NCI-H1105 treated with DMSO at 0.1 percent for 48 hours (cell line): ENCODE data around the gene ICOSLG.
"Not testable (repeated sequence)": the region's sequence is repeated elsewhere in the genome, so short reads cannot be mapped to it uniquely, and the experiment has no call there.

Source experiments
- DNase-seq: peaks from one replicate; lab custom pipeline; 2025; lab: John Stamatoyannopoulos, UW

The ICOSLG gene

DNA sequence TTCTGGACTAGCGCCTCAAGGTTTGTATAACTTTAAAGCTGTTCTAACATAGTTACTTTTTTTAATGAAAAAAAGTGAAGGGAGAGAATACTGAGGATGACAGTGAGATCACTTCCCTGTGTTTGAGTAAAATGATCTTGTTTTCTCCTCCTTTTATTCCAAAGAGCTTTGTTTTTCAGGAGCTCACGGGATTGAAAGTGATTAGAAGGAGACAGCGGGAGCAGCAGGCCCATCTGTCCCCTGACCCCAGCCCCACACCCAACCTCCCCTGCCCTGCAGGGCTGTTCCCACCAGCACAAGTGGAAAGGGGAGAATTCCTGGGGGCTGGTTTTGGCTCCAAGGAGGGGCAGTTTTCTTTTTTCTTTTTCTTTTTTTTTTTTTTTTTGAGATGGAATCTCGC, 23.0 kb upstream of the ICOSLG start:
- no peak for DNase-seq

DNA sequence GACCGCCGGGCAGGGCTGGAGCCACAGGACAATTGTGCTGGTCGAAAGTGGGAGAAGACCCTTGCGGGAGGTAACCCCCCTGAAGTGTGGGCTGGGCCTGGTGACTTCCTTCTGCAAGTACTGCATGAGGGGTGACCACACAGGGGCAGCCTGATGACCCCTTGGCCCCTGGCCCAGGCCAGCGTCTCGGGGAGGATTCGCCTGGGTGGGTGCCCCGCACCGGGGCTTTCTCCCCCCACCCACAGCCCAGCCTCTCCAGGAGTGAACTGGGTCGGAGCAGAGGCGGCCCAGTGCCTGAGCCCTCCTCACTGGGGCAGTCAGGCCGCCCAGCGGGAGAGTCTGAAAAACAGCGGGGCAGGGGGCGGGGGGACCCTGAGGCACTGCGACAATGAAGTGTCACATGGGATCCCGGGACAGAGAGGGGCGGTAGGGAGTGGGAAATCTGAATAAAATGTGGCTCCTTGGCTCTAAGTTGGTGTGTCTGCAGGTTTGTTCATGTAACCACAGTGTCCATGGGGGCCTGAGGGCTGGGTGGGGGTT, 22.5 kb upstream of the ICOSLG start:
- DNase-seq, result no peak

DNA sequence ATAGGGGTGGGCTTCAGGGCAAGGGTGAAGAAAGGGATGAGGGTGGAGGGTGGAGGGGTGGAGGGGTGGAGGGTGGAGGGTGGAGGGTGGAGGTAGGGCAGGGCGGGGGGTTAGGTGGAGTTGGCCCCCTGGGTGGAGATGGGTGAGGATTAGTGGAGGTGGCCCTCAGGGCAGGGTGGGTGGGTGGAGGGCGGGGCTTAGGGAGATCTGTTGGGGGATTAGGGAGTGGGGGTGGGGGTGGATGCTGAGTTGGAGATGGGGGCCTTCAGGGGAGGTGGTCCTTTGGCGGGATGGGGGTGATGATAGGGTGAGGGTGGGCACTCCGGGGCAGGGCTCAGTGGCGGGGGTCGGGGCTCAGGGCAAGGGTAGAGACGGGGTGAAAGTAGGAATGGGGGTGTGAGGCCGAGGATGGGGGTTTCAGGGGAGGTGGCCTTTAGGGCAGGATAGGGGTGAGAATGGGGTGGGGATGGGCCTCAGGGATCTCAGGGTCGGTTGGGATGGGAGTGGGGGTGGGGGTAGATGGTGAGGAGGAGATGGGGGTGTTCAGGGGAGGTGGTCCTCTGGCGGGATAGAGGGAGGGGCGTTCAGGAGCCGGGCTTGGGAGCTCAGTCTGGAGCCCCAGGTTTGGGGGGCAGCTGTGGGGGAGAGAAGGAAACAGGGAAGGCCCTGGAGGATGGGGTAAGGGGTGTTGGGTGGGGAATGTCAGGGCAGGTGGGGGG, 21.8 kb upstream of the ICOSLG start:
- no peak for DNase-seq

DNA sequence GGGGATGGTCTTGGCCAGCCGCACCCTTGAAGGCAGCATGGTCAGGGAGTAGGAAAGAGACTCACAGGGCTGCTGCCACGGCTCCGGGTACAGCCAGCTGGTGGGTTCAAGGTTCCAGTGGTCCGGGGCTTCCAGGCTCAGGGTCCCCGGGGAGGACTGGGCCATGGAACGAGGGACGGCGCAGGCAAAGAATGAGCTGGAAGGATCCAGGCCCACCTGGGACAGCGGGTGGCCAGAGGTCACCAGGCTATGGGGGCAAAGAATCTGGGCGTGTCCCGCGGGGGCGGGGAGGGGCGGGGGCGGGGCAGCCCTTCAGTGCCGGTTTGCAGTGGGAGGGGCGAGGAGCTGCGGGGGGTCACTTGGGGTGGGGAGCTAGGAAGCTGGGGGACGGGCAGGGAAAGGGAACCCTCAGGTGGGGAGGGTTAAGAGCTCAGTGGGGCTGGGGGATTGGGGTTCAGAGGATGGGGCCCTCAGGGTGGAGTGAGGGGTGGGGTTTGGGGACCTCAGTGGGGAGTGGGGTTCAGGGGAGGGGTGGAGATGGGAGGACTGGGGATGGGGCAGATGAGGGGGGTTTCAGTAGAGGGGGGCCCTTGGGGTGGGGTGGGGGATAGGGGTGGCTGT, 21.0 kb upstream of the ICOSLG start, which contains the start of gene DNMT3L:
DNMT3L (minus strand) TSS at position 223 of the 621 bp plus-strand sequence. CDS start 638 bp downstream, outside the sequence.
- no peak for DNase-seq

DNA sequence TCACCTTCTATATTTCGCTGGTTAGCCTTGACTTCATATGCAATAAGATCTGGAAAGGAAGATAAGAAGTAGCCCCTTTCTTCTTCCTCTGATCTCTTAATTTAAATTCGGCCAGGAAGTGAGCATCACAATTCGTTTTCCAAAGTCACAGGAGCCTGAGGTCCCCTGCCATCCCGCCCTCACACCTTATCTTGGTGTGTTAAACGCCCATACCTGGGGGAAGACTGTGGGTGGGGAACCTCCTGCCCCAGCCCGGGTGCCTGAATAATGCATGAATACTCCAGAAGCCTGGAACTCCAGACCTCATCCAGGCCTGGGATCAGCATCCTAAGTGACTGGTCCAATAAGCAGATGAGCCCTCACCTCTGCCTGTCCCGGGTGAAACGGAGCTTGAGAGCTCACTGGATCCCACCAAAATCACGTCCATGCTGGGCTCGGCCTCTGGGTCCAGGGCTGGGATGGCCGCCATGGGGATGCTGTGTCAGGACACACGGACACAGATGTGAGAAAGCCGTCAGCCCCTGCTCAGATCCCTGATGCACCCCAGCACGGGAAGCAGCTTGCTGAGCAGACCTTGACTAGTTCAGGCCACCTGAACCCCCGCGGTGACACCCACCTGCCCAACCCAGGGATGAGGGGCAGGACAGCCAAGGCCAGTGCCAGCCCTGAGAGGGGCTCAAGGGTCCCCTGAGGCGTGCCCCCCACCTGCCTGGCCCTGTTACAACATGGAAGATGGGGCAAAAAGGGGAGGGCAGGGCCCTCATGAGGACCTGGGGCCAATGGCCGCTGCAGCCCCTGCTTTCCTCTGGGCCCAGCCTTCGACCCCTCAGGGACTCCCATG, 20.3 kb upstream of the ICOSLG start:
- DNase-seq, result no peak

DNA sequence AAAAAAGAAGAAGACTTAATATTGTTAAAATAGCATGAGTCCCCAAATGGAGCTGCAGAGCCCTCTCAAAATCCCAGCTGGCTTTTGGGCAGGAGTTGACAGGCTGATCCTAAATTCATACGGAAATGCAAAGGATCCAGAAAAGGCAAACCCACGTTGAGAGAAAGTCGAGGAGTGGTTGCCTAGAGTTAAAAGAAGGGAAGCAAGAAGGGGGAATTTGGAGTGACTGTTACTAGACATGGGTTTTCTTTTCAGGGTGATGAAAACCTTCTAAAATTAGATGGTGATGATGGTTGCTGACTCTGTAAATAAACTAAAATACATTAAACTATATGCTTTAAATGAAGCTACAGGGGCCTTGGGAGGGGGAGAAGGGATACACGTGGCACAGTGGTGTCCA, 19.3 kb upstream of the ICOSLG start:
- no peak for DNase-seq

DNA sequence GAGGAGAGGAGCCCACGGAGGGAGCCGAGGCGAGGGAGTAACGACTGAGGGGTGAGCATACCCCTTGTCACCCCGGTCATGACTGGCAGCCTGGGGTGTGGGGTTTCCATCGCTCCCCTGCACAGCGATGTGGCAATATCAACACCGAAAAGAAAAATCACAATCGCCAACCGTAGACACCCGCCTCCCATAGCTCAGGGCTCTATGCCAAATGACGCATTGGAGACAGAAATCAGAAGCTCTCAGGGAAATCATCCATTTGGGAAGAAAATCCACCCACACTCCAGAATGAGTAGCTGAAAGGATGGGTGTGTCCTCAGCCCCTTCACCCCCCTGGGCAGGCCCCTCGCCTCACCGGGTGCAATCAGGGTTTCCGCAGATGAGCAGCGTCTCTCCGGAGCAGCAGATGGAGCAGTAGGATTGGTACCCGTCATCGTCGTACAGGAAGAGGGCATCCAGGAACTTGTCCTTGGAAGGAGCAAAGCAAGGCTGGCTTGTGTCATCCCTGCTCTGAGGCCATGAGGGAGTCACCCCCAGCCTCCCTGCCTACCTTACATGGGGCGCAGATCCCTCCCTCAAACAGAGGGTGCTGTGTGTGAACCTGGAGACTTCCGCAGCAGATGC, 18.5 kb upstream of the ICOSLG start:
- no peak for DNase-seq

DNA sequence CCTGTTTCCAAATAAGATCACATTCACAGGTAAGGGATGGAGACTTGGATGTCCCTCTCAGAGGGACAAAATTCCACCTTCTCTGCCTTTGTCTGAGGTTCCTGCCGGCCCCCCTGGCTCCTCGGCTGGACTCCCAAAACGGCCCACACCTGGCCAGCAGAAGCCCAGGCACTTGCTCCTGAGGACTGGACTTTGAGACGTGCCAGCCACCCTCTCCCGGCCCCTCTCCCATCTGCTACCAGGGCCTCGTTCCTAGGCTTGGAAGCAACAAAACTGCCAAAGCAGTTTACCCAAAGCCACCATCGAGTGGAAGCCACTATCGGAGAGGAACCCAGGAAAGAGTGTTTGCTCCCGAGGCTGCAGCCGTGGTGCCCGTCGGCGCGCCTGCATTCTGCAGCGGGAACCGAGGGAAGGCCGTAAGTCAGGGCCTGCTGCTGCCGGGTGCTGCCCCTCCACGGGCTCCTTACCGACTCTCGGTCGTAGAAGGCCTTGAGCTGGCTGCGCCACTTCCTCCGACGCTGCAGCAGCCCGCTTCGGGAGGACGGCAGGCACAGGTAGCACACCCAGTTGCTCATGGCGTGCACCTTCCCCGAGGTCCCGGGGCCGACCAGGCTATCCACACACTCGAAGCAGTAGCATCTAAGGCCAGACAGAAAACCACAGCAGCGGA, 17.4 kb upstream of the ICOSLG start:
- no peak for DNase-seq

DNA sequence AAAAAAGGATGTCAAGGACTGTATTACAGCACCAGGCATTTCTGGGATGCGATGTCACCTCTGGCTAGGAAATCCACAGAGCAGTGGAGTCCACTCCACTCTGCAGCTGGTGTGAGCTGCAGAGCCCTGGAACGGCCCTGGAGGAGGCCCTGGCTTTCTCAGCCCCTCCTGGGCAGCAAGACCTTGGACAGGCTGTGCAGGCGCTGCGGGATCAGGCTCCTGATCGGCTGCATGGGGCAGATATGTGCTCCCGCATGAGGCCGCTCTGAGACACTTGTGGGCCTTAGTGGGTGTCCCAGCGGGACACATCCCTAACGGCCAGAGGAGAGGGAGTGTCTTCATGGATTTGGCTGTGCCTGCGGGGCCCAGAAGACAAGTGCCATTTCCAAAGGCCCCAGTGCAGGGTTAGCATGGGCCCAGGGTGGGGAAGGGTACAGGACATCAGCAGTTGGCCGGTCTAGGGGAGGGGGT, 14.8 kb upstream of the ICOSLG start:
- DNase-seq, result no peak

DNA sequence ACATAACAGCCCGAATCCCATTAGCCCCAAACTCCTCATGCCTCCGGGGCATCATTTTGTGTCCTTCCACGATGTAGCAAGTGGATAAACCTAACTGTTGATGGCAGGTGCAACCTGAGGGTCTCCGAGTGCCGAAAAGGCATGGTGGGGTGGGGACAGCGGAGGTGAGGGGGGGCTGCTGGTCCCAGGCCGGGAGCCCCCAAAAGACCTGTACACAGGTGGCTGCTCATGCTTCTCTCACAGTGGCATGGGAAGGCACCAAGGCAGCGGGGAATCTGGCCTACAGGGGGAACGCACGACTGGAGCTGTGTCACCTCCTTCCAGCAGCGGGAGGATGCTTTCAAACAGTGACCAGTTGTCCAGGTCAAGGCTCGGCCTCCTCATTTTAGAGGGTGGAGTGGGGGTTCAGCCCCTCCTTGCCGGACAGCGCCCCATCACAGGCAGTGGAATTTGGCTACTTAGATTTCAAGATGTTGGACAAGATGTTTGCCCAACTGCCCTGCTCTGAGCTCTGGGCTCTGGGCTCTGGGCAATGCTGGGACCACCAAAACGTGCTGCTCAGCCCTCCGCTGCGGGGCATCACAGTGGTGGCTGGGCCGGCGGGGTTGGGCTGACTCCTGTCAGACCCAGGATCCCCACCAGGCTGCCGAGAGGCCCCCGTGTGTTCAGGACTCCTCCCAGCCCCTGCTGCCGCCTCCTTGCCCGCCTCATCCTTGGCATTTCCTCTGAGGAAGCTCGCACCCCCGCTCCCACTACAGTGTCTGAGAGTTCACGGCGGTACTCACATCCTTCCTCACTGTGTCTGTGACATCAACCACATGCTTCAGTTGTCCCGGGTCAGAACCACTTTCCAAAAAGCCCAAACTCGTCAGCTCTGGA, 13.3 kb upstream of the ICOSLG start:
- DNase-seq, result no peak

DNA sequence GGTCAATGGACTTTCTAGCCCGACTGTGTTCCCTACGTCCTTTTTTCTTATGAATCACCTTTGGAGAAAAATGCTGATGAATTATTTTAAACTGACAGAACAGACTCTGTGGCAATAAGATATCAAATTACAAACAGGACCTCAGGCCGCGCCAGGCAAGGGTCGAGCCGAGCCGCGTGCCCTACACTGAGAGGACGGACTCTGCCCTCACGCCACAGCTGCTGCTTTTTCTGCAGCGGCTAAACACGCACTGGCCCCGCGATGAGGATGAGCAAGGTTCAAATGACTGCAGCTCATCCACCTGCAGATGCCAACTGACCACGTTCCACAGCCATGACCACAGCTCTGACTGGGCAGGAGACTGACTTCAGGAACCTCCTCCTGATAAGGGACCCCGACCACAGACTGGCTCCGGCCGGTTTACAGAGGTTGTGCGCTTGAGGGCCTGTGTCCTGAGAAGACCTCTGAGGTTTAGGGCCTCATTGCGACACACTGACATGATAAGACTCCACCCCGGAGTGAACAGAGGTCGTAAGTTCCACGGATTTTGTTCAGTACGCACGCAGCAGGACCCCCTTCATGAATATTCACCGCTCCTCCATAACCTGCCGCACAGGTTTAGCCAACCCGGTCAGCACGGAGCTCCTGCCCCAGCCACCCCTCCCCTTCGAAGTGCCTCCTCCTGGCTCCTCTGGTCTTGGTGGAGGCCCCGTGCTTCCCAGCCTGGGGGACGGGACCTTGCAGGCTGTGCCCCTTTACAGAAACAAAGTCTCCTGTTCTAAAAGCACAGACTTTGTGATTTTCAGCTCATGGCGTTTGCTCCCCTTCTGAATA, 8.7 kb upstream of the ICOSLG start:
- not testable (repeated sequence) for DNase-seq

DNA sequence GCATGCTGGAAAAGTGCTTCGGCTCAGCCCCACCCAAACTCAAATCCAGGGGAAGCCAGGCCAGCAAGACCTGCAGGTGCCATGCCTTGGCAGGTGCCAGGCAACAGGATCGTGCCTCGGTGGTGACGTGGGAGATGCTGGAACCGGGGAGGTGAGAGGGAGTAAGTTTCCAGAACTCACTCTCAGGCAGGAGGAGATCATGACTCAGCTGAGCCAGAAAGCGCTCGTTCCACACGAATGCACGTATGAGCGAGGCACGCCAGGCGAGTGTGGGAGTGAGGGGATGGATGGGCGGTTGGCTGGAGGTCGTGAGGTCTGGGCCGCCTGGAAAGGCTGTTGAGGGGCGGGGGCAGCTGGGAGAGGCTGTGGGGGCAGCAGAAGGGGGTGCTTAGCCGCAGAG, 7.2 kb upstream of the ICOSLG start:
- DNase-seq, result not testable (repeated sequence)

DNA sequence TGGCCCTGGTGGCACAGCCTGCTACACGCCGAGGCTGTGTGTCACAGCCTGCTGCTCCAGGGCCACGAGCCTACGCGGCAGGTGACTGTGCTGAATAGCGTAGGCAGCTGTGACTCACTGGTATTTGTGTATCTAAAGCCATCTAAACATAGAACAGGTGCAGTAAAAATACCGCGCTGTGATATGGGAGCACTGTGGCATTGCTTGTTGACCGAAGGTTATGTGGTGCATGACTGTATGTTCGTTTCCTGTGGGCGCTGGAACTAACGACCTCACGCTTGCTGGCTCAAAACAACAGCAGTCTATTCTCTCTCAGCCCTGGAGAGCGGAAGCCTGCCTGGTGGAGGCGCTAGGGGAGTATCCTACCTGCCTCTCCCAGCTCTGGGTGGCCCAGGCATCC, 3.2 kb upstream of the ICOSLG start:
- not testable (repeated sequence) for DNase-seq

DNA sequence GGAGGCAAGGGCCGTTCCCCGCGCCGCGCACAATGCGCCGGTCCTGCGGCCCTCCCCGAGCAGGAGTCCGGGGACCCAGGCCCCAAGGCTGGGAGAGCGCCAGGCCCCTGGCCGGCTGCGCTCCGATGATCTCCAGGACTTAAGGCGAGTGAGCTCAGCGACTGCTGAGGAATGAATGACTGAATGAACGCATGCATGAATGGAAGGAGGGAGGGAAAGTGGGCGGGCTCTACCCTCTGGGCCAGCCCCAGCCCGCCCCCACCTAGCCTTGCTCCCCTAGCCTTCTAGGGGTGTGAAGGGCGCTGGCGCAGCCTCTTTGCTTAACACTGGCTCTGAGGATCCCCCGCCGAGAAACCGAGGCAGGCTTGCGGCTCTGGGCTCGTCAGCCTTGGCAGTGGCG, 538 bp upstream of the ICOSLG start:
- DNase-seq, result not testable (repeated sequence)

DNA sequence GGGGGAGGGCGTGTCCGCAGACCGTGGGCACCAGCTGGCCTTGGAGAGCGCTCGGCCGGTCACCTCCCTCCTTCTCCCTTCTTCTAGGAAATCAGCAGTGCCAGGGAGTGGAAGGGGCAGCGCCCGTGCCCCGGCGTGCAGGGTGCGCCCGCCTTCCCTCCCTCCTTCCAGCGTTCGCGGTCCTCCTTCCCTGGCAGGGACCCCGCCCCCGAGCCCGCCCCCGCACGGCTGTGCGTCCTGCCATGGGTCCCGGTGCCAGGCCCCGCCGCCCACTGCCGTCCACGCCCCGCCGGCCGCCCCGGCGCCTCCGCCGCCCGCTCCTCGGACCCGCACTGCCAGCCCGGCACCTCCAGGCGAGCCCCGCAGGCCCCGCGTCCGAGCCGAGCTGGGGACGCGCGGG, 390 bp downstream of the ICOSLG start:
- DNase-seq, result not testable (repeated sequence)

DNA sequence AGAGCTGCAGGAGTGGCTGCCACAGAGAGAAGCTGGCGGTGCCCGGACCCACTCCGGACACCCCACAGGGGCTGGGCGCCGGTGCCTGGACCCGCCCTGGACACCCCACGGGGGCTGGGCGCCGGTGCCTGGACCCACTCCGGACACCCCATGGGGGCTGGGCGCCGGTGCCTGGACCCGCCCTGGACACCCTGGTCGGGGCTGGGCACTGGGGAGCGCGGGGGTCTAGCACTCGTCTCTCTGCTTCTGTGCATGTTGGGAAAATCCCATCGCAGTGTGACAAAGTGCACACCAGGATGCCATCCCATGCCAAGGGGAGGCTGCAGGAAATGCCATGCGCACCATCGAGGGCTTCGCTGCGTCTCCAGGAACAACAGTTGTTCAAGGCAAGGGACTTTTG, 11.2 kb downstream of the ICOSLG start:
- not testable (repeated sequence) for DNase-seq

DNA sequence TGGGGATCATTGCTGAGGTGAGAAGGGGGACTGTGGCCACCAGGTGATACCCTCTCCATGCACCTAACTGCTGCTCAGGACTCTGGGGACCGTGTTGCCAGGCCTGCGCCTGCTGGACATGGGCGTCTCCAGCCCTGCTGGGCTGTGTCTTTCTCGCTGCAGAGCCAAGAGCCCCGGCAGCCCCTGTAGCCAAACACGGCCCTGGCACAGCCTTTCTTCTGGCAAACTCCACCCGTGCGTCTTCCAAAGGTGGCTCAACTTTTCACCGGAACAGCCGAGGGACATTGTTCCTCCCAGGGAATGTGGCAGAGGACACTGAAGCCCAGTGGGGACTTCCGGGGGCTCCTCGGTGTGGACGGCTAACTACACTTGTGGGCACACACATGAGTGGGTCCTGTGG, 12.6 kb downstream of the ICOSLG start:
- DNase-seq, result not testable (repeated sequence)

DNA sequence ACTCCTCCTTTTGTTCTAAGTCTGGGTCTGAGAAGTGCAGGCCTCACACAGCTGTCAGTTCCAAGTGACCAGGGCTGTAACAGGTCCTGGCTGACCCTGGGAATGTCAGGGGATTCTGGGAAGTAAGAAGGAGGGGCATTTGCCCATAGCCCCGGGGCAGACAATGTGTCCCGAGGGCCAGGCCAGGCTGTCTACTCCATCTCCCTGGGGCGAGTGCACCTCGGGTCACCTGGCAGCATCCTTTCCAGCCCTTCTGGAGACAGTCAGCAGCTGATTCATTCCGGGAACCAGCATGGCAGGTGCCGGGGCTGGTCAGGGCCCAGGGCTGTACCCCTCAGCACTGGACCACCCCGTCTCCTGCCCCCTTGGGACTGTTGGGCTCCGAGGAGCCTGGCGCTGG, 13.1 kb downstream of the ICOSLG start:
- not testable (repeated sequence) for DNase-seq

DNA sequence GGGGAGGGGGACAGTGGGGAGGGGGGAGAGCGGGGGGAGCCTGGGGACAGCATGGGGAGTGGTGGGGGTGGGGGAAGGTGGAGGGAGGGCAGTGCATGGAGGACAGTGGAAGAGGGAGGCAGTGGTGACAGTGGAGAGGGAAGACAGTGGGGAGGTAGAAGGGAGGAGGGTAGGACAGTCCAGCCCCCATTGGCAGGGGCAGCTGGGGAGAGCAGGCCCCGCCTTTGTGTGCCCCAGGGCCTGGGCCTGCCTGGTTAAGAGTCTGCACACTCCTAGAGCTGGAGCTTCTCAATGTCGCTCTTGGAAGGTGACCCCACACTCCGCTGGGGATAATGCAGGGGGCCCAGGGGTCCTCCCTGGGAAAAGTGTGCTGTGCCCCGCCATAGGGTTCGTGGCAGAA, 15.1 kb downstream of the ICOSLG start:
- not testable (repeated sequence) for DNase-seq
